IPS-18a (cell line): ENCODE measurements around the gene BHLHE23.

Experiments
- H3K27ac ChIP-seq: one replicate; pipeline ENCODE4 v1.5.1; 2013; ENCODE audit warnings: low read length
- H3K27me3 ChIP-seq: one replicate; pipeline ENCODE4 v1.6.1; 2013; ENCODE audit warnings: mild to moderate bottlenecking, low read length; ENCODE audit not compliant: control insufficient read depth, insufficient read depth
- H3K36me3 ChIP-seq: one replicate; pipeline ENCODE4 v1.6.1; 2013; ENCODE audit warnings: low read depth, low read length; ENCODE audit not compliant: control insufficient read depth
- H3K4me1 ChIP-seq: one replicate; pipeline ENCODE4 v1.6.1; 2013; ENCODE audit warnings: low read depth, low read length; ENCODE audit not compliant: control insufficient read depth
- H3K4me3 ChIP-seq: one replicate; pipeline ENCODE4 v1.5.1; 2013; ENCODE audit warnings: low read length
- H3K9ac ChIP-seq: one replicate; pipeline ENCODE4 v1.6.1; 2013; ENCODE audit warnings: mild to moderate bottlenecking, low read length, moderate library complexity
- H3K9me3 ChIP-seq: one replicate; pipeline ENCODE4 v1.6.1; 2013; ENCODE audit warnings: low read depth, low read length; ENCODE audit not compliant: control insufficient read depth

BHLHE23 gene

GRCh38 chr20:63021356-63022321 is 14.9 kb upstream of the BHLHE23 start:
- Histone ChIP-seq H3K4me1 (no peaks in the 10 kb centered on the region), H3K27me3 (peaks cover 34% of the 10 kb centered on the region), H3K4me3 (no peak overlapping the region), H3K9ac (no peak overlapping the region), H3K27ac (no peak overlapping the region), H3K9me3 (no peaks in the 10 kb centered on the region), H3K36me3 (no peaks in the 10 kb centered on the region)

DNA sequence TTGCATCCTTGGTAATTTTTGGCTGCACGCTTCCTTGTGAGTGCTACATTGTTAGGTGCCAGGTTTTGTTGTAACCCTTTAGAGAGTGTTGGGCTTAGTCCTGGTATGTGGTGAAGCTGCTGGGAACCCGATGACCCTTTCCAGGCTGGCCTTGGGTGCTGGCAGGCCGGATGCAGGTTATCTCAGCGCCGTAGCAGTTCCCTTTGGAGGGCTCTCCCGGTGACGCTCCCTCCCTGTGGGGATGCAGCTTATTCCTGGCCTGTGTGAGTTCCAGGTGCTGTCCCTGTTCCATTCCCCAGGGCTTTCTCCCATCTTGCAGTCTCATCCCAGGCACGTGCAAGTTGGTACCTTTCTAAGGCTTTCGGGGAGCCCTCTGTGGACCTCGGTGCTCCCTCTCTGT is 13.9 kb upstream of the BHLHE23 start:
- H3K9me3 ChIP-seq = no peaks in the 10 kb centered on the region
- H3K9ac ChIP-seq = no peak overlapping the region
- H3K27me3 ChIP-seq = peaks cover 33% of the 10 kb centered on the region
- no peak overlapping the region for H3K4me3 ChIP-seq
- no peaks in the 10 kb centered on the region for H3K4me1 ChIP-seq
- H3K36me3 ChIP-seq = no peaks in the 10 kb centered on the region
- no peak overlapping the region for H3K27ac ChIP-seq

DNA sequence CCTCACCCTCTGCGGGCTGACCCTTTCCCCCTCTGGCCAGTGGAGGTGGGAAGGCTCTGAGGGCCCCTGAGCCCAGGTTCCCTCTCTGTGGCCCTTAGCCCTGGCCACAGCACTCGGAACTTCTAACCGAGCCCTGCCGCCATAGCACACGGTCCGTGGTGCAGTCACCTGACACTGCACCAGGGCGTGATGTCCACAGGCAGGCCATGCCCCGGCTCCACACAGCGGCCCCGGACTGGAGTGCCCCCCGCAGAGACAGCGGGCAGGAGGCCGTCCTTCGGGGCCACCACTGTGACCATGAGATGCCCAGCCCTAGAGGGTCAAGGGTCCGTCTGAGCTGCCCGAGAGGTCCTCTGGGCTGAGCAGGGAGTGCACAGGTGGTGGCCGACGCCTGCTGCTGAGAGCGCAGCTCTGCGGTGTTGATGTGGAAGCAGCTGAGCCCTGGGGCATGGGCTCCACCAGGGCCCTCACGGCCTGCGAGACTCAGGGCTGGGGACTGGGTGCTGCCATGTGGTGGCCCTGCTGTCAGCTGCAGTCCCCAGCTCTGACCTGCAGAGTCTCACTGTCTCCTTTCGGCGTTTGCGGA is 11.2 kb upstream of the BHLHE23 start:
- Histone ChIP-seq H3K9me3 (peaks cover 6% of the 10 kb centered on the region), H3K4me1 (peaks cover 11% of the 10 kb centered on the region), H3K27ac (no peak overlapping the region), H3K9ac (no peak overlapping the region), H3K27me3 (peaks cover 32% of the 10 kb centered on the region), H3K4me3 (no peak overlapping the region), H3K36me3 (no peaks in the 10 kb centered on the region)

DNA sequence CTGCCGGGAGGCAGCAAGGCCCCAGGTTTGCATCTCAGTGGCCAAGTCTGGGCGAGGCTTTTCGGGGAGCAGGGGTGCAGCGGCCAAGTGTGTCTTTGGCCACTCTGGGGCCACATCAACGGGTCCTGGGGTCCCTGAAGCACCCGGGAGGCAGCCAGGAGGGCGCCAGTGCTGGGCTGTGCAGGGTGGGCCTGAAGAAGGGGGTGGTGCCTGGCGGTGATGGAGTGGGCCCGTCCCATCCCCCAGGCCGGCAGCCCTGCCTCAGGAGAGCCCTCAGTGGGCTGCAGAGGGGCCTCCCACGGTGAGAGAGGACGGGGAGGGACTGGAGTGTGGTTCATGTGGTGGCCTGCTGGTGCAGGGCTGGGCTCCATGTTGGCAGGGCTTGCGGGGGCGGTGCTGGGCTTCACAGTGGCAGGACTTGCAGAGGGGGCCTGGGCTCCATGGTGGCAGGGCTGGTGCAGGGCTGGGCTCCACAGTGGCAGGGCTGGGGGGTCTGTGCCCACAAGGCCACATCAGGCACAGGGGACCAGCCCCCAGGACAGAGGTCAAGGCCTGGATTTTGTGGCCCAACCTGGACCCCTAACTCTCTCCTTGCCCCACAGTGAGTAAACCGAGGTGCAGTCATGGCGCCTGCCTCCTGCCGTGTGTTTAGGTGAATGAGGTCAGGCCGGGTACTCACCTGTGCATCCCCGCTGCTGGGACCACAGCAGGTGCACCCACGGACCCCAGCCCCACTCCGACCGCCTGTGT is 10.5 kb upstream of the BHLHE23 start:
- H3K27ac ChIP-seq = no peak overlapping the region
- H3K4me1 ChIP-seq = peaks cover 11% of the 10 kb centered on the region
- peaks cover 38% of the 10 kb centered on the region for H3K27me3 ChIP-seq
- peaks cover 11% of the 10 kb centered on the region for H3K9me3 ChIP-seq
- H3K36me3 ChIP-seq = no peaks in the 10 kb centered on the region
- H3K9ac ChIP-seq = no peak overlapping the region
- H3K4me3 ChIP-seq = no peak overlapping the region

- Histone ChIP-seq H3K27me3 (peaks cover 45% of the 10 kb centered on the region), H3K4me1 (peaks cover 11% of the 10 kb centered on the region), H3K9me3 (peaks cover 11% of the 10 kb centered on the region), H3K9ac (no peak overlapping the region), H3K4me3 (no peak overlapping the region), H3K36me3 (no peaks in the 10 kb centered on the region), H3K27ac (no peak overlapping the region)
Measured at GRCh38 chr20:63016514-63017075, 9.8 kb upstream of the BHLHE23 start.

- Histone ChIP-seq H3K9me3 (peaks cover 11% of the 10 kb centered on the region), H3K36me3 (no peaks in the 10 kb centered on the region), H3K4me3 (no peak overlapping the region), H3K9ac (no peak overlapping the region), H3K27ac (no peak overlapping the region), H3K27me3 (peaks cover 53% of the 10 kb centered on the region), H3K4me1 (peaks cover 11% of the 10 kb centered on the region)
Measured at GRCh38 chr20:63015662-63016361, 9.0 kb upstream of the BHLHE23 start.

DNA sequence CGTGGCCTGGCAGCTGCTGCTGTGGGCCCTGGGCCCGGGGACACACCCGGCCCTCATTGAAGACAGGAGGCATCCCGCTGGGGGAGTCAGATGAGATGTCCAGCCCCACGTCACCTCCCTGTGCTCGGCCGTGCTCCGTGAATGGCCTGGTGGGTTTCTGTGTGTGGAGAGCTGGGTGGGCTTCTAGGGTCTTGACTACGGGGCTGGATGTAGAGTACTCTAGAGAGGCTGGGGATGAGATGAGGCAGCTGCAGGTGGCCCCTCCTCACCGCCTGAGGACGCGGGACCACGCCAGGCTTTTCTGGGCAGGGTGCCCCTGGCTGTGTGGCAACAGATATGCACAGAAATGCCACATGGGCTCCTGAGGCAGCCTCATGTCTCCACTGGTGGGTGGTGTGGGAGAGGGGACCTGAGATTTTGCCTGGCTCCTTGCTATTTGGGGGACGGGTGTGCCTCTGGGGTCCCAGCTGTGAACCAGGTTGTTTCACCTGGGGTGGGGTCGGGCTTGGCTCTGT is 8.4 kb upstream of the BHLHE23 start:
- Histone ChIP-seq H3K9ac (no peak overlapping the region), H3K4me1 (peaks cover 11% of the 10 kb centered on the region), H3K9me3 (peaks cover 11% of the 10 kb centered on the region), H3K27ac (no peak overlapping the region), H3K27me3 (peaks cover 59% of the 10 kb centered on the region), H3K4me3 (peak overlapping the region; percentile 22), H3K36me3 (no peaks in the 10 kb centered on the region)

DNA sequence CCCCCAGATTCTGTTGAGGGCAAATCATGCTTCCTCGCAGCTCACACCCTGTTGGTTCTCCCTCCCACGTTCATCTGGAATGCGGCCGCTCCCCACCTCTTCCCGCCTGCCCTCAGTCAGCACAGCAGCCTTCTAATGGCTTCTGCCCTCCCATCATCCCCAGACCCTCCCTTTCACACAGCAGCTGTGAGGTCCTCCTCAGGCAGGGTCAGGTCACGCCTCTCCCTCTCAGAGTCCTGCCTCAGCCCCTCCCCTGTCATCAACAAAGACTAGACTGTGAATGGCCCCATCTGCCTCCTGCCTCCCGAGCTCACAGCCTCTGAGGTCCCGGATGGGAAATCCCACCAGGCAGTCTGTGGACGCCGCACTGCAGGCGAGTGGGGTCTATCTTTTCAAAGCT is 7.9 kb upstream of the BHLHE23 start:
- Histone ChIP-seq H3K4me1 (peaks cover 11% of the 10 kb centered on the region), H3K36me3 (no peaks in the 10 kb centered on the region), H3K9me3 (peaks cover 11% of the 10 kb centered on the region), H3K4me3 (peak overlapping the region; percentile 22), H3K9ac (no peak overlapping the region), H3K27me3 (peaks cover 64% of the 10 kb centered on the region), H3K27ac (no peak overlapping the region)

- no peaks in the 10 kb centered on the region for H3K36me3 ChIP-seq
- peaks cover 11% of the 10 kb centered on the region for H3K4me1 ChIP-seq
- no peak overlapping the region for H3K27ac ChIP-seq
- H3K4me3 ChIP-seq = peak overlapping the region; percentile 25
- H3K9me3 ChIP-seq = peaks cover 11% of the 10 kb centered on the region
- no peak overlapping the region for H3K9ac ChIP-seq
- peaks cover 68% of the 10 kb centered on the region for H3K27me3 ChIP-seq
Measured at GRCh38 chr20:63014287-63014686, 7.5 kb upstream of the BHLHE23 start.

GRCh38 chr20:63013207-63013606 is 6.4 kb upstream of the BHLHE23 start:
- H3K9me3 ChIP-seq = peaks cover 11% of the 10 kb centered on the region
- peaks cover 79% of the 10 kb centered on the region for H3K27me3 ChIP-seq
- no peak overlapping the region for H3K9ac ChIP-seq
- H3K36me3 ChIP-seq = no peaks in the 10 kb centered on the region
- no peak overlapping the region for H3K4me3 ChIP-seq
- no peak overlapping the region for H3K27ac ChIP-seq
- peaks cover 17% of the 10 kb centered on the region for H3K4me1 ChIP-seq
